HG03558 (cell line): ENCODE results near the gene MET.

Experiments used
- ATAC-seq: cut with Tn5 transposase; IDR thresholded peaks from one replicate; pipeline ENCODE4 v1.9.1; 2021; ENCODE audit warnings: moderate number of reproducible peaks; ENCODE audit not compliant: unreplicated experiment; ENCODE audit errors: extremely low read depth

Gene MET

DNA sequence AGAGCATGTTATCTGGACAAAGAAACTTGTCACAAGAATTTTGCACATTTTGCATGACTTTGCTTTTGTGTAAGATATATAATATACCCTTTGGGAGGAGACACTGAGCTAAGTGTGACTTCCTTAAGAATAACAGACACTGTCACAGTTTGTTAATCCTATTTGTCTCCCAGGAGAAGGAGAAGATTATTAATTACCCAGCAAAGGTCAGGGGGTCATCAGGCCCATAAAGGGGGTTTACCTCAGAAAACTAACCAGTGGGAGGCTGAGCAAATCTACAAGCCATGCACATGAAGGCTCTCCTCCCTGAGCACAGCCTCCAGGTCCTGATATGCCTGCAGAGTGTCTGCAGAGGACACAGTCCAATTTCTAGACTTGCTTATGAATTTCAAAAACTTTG is 10.1 kb upstream of the MET start:
- ATAC-seq = no peak

DNA sequence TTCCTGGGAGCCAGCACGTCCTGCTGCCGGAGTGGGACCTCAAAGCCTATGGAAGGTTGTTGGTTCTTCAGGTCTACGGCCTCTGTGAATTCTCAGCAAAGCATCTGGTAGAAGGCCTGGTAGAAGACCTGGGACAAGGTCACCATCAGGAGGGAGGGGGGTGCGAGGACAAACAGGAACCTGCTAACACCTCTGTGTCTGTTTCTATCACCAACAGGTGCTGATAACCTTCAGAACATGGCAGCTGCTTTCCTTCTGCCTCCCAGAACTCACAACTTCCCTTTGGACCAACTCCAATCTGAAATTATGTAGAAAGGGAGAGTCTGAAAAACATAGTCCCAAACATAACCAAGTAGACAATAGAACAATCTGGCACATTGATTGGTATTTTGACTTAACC is 8.3 kb upstream of the MET start:
- no peak for ATAC-seq

DNA sequence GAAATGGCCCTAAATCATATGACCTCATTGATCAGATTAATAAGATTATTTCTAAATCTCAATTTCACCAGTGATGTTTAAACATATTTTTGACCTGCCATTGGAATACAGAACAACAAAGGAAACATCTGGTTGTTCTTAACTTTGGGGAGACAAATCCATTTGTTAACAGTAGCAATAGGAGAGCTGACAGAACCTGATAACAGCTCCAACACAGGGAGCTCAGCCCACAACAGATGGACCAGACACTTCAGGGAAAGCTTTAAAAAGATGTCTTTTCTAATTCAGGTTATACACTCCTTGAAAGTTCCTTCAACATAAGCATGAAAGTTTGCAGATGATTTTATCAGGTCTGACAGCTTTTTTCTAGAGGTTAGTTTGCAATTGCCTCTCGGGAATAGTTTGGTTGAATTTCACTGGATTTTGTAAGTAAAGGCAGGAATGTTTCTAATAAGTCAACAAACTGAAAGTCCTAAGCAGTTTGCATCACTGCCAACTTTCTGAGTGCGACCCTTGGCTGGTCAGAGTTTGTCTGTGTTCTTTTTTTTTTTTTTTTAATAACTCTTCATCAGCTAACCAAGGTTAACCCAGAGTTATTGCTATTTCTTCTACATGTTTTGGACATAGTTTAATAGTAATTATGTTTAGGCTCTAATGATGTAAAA is 6.5 kb upstream of the MET start:
- ATAC-seq = no peak

DNA sequence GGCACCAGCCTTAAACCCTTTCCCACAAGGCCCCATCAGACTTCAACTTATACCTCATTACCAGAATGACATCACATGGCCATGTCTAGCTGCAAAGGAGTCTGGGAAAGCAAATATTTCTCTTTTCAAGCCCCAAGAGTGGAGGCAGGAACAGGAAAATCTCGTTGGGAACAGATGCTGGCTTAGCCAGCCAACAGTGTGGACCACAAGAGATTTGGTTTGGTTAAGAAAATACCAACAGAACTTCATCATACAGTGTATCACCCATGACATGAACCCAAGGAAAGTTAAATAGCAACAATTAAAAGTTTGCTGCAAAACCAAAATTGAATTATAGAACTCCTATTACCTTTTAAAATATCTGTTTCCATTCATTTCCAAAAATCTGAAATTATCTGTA is 2.2 kb upstream of the MET start:
- ATAC-seq = no peak

DNA sequence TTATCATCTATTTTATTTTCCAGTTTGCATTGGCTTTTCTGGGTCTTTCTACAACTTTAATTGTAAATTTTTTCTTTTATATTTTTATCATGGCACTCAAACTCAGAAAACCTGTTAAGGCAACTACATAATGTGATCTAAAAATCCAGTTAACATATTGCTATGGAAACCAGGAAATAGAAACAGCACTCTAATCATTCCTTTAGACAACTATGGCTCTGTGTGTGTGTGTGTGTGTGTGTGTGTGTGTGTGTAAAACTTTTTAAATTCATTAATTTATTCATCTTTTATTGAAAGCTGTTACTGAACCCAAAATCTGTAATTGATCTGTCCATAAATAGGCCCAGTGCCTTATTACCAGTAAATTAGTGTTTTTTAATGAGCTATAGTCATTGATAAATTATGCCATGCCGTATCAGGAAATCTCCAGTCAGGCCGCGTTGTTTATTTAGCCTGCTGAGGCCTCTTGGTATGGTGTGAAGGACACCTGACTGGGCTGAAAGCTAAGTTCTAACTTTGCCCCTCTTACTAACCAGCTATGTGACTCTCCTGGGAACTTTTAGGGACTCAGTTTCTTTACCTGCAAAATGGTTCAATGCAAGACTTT is 1.5 kb upstream of the MET start:
- ATAC-seq = no peak

DNA sequence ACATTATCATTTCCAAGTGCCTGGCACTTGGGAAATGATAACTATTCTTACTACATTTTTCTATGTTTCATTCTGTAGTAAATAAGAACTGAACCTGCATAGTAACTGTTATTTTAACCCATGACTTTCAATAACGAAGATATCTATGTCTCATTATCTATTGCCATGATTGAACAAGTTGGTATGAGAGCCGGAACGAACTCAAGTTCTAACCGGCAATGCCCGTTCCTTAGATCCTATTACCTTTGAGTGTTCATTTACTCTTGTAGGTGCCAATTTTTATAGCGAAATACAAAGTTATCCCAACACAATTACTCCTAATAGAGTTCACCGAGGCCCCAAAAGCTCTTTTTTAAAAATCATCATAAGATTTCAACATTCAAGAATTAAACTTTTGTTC is 885 bp upstream of the MET start:
- ATAC-seq = no peak

DNA sequence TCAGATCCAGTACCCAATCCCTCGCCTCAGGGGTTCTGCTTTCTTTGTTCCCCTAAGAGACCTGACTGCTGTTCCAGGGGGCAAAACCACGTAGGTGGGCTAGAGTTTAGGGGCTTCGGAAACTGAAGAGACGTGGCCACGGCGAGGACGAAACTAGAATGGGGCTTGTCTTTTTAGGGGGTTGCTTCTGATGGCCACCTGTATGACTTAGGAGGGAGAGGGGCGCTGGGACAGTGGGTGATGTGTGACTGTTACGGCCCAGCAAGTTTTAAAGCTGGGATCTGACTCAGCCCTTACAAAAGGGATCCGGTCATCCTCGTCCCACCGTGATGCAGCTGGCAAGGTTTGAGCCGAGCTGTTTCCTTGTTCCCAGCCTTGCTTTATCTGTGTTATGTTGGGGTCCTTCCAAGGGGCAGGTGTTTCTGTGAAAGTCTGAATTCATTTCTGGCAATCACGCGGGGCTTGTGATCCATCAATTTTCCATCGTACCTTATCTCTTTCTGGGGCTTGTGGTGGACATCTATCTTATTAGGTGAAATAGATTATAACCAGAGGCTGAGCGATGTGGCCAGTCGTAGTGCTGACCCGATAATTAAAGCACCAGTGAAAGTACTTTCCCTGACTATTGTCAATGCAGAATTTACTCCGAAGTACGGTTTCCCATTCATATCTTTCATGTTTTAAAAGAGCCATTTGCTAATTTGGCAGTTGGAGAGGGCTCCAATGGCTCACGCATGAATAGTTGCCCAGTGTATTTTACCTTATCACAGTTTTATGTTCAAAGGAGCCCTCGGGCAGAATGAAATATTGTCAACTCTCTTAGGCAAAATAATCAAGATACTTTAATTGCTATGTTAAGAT is 830 bp downstream of the MET start:
- ATAC-seq = no peak

DNA sequence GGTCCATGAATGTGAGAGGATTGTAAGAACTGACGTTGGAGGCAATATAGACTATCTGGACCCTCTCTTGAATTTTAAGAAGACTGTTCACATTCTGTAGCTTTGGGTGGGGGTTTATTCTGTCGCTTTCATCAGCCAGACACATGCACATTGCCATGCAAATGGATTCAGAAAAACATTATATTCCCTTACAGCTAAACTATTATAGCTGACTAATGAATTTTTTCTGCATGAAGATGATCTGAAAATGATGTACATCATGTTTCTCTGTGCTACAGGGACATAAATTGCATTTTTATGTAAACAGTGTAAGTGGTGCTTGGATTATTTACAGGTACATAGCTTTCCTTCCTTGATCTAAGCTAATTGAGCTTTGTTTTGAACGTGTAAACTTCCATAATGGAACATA is 1.5 kb downstream of the MET start:
- ATAC-seq = no peak

DNA sequence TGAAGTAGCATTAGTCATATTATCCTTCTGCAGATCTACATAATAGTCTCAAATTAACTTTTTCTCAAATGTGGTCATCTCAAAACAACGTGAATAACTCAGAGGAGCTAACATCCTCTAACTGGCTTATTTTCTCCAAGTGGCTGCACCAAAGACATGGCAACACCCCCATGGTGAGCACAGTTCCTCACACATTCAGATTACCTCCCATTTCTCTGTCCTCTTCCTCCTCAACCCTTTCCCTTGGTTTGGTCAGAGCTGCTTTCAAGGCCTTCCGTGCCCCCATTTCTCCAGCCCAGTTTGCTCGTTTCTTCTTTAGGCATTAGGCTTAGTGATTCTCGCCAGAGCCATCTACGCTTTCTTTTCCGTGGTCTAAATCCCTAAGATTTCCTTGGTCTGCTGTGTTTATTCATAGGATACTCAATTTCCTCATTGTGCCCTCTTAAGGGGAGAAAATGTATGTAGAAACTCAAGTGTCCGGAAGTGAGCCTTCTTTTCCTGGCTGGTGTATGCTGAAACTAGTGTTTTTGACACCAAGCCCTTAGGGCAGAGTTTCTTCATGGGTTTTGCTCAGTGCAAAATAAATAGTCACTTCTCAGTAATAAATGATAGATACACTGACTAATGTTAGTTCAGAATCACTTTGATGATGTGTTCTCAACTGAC is 2.6 kb downstream of the MET start:
- ATAC-seq = no peak

DNA sequence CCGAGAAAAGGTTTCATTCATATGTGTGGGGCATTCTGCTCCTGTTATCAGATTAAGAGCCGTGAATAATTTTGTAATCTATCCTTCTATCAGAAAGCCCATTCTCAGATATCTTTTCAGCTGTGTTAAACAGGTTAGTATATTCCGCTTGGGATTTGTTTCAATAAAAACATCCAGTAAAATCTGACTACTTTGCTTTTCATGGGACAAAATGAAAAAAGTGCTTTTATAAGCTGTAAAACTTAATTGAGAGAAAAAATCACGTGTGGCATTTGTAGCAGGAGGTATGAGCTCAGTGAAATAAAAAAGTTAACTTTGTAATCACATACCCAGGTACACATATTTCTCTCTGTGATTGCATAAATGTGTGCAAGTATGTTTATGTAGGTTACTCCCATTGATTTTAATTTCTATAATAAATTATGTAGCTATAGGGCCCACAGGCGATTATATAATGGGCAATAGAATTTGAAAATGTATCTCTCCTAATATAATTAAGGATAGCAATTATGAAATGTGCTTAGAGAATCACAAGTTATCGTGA is 3.9 kb downstream of the MET start:
- no peak for ATAC-seq

DNA sequence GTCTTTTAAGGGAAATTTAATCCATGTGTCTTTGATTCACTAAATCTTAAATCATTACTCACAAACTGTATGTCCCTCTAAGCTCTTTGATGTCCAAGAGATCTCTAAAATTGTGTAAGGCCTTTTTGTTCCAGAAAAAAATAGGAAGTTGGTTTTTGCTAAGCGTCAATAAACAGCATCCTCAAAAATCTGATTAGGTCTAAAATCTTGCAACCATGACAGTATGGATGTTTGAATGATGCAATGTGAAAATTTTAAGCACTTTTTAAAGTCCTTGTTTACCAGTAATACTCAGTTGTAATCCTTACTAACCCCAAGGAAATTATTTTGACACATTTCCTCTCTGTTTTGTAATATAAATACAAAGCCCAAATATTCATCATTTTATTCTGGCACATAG is 6.8 kb downstream of the MET start:
- ATAC-seq = no peak

DNA sequence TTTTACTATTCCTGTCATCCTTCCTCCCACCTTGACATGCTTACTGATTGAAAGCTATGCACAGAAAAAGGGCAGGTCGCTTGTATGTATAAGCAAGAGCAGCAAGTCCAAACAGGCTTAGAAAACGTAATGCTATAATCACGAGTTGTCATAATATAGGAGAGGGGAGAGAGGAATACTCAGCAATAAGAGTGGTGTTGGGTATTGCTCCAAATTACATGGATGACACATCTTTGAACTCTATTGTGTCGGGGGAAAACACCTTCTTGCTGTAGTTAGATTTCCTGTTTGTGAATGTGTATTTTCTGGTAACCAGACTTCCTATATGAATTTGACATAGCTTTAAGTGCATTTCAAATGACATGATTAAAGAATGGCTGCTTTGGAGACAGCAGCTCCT is 7.5 kb downstream of the MET start:
- peak; percentile 44 for ATAC-seq

DNA sequence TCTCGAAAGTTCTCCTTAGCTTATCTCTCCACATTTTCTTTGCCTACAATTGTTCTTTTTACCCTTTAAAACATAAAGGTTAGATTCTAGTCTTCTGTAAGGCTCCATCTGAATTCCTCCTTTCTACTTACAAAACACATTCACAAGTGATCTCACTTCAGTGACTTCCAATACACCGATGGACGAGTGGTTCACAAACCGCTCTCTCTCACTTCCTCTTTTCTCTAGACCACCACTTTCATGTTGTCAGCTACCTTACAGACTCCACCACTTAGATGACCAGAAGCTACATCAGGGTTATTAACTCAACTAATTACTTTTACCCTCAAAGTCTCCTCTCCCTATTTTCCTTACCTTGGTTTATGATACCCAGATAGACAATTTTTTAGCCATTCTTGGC is 11.8 kb downstream of the MET start:
- peak; percentile 100 for ATAC-seq

DNA sequence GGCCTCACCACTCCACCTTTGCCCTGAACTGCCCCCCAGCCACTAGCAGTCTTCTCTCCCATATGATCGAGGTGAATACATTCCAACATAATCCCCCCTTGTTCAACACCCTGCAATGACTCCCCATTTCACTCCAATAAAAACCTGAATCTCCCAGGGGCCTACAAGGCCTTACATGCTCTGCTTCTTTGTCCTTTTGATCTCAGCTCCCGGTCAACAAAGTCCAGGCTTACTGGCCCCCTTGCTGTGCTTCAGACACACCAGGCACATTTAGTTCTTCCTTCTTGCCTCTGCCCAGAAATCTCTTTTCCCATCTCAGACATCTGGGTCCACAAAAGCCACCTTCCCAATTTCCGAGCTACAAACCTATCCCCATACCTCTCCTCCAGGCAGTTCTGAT is 14.0 kb downstream of the MET start:
- no peak for ATAC-seq

DNA sequence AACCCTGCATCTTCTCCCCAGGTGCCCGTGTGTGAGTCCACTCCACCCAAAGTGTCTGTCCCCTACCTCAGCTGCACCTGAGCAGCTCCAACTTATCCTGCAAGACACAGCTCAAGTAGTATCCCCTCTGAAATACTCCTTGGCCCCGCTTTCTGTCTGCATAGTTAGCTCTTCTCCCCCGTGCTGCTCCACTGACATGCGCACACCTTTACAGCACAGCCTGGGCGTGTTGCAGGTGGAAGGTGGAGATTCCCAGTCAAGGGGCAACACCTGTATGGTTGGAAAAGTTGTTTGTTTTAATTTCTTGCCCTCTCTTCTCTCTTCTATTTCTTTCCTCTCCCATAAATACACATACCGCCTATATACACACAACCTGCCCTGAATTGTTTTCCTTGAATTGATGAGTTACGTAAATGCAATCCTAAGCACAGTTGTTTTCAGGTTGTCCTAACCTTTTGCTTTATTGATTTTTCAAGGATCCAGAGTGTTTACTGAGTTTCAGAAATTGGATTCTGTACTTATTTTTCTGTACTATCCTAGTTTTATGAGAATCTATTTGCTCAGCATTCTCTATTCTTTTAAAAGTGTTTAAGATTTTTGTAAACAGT is 14.9 kb downstream of the MET start:
- no peak for ATAC-seq

DNA sequence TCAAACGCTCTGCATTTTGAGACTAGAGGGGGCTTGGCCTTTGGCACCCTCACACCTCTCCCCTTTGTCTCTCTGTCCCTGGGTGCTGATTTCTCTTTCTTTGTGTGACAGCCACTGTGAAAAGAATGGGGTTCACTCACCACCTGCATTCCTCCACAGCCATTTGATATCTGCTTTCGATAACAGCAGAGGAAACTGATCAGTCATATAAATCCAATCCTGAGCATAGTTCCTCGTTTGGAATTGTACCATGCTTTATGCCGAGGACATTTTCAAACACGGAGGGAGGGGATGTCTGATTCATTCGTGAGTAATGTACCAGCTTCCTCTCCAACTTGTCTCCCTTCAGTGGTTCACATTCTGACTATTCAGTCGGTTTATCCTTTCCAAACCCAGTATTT is 15.8 kb downstream of the MET start:
- ATAC-seq = no peak

DNA sequence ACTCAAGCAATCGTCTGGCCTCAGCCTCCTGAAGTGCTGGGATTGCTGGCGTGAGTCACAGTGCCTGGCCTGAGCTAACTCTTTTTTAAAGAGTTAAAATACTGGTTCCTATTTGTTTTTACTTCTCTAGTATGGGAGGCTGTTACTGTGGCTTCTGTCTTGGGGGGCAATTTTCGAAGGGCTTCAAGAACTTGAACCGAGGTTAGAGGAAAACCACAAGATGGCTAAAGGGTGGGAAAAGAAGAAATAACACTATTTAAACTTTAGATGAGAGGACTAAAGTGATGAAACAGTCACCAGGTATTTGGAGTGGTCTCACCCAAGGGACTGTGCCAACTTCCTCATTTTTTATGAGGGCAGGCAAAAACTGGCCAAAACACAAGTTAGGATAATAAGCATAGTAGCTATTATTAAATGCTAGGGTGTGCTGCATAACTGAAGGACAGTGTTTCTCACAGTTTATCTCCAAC is 17.8 kb downstream of the MET start:
- no peak for ATAC-seq

DNA sequence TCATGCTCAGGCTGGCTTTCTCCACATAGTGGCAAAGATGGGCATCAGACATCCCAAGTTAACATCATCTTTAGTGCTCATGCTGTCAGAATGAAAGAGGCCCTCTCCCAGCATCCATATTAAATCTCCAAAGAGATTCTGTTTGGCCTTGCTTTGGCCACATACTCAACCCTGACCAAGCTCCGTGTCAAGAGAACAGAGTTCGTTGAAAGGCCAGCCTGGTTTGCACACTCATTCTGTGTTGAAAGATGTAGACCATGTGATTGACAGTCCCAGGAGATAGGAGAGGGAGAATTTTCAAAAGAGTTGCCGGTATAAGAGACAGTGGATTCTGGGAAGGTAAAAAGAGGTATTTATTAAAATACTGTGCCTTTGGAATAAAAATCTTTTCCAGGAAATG is 19.7 kb downstream of the MET start:
- no peak for ATAC-seq

DNA sequence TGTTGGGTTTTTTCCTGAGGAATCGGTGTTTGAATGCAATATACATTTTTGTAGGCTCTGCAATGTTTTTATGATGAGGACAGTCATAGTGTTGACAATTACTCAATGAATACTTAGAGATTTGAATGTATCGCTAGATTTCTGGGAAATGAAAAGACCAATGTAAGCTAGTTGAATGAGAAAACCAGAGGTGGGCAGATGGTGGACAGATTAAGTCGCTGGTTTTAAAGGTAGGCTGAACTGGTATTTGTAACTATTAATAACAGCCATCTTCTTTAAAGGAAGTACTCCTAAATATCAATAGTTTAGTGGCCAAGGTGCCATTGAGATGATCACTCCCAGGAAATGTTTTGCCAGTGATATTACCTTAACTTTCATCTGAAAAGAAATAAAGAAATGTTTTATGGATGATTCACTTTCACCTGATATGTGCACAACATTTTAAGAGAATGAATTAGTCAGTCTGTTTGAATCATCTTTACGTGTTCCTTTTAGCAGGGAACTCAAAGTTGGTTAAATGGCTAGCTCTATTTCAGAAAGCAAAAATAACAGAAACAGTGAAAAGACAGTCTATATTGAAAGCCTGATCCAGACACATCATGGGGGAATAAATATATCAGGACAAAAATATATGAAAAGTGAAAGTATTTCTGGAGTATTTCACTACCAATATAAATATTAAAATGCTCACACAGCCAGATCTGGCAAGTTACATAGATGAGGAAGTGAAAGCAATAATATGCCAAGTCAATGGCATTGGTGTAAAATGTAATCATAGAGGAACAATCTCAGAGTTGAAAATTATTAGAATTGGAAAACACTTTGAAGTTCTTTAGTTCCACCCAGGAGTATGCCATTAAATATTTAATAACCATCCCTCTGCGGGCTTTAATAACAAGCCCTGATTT is 20.7 kb downstream of the MET start:
- no peak for ATAC-seq
